ENCODE measurements around the gene HOXB6.

GRCh38 chr17:48571826-48572417, 32.9 kb downstream of the HOXB6 start:
- TF ChIP-seq CTCF (IDR thresholded peaks at IDR 0.05) (no peak), POLR2AphosphoS5 (IDR thresholded peaks at IDR 0.05; ENCODE audit: low read depth, low read length) (no peak; the same call in 1 of the 2 replicates)
